Esophagus squamous epithelium (tissue), 5 donors: Measurements from ENCODE around the gene POU2F1. TPM values are rescaled to one million over a fixed set of nuclear protein-coding genes. Genes with fewer than 3 reads are reported as not detected.

Experiments used
- DNase-seq: peaks from one replicate; lab custom pipeline; 2025; lab: John Stamatoyannopoulos, UW
- H3K27ac ChIP-seq, 4 donors: fragments of 200-600 bp; sonication (generic); one replicate each; pipeline ENCODE4 v1.5.1; 2016 to 2019; ENCODE audit warnings: mild to moderate bottlenecking in 1 of 4
- H3K27me3 ChIP-seq, 4 donors: fragments of 200-600 bp; sonication (generic); 1 replicate in 3 of 4; 2 replicates in 1 of 4; pipeline versions ENCODE4 v1.5.1 to v1.6.0; 2017 to 2021; ENCODE audit warnings: antibody characterized with exemption in 1 of 4
- H3K36me3 ChIP-seq, 3 donors: fragments of 200-600 bp; sonication (generic); one replicate each; pipeline ENCODE4 v1.5.1; 2016 to 2019
- H3K4me1 ChIP-seq, 3 donors: fragments of 200-600 bp; sonication (generic); one replicate each; pipeline ENCODE4 v1.5.1; 2017 to 2019
- H3K4me3 ChIP-seq, 4 donors: fragments of 200-600 bp; sonication (generic); 1 replicate in 3 of 4; 2 replicates in 1 of 4; pipeline ENCODE4 v1.5.1; 2016 to 2019; ENCODE audit warnings: mild to moderate bottlenecking in 2 of 4, moderate library complexity in 1 of 4
- H3K9me3 ChIP-seq, 3 donors: fragments of 200-600 bp; sonication (generic); one replicate each; pipeline ENCODE4 v1.5.1; 2016 to 2019
- POLR2A ChIP-seq, 4 donors: fragments of 450-650 bp; IDR thresholded peaks; one replicate each; pipeline ENCODE4 v1.6.1; 2017; ENCODE audit warnings: antibody characterized with exemption in 4 of 4, mild to moderate bottlenecking in 4 of 4, moderate library complexity in 3 of 4
- WGBS, 2 donors: methylation state at CpG; one replicate each; pipeline ENCODE4 v1.1.5; 2018; 5-methylcytosine and 5-hydroxymethylcytosine counted together
- intact Hi-C: fragments of 100-400 bp; cut with DNase I; formaldehyde crosslinking; loops from one replicate; pipeline ENCODE4 v1.15.0; 2022
- total RNA-seq, 4 donors: library from RNA; depleted of rRNA; stranded (reverse); fragments of >200 nt; gene quantifications; one replicate each; pipeline ENCODE4 v1.1.0, GENCODE V29; 2016
- TF ChIP-seq, protein P1 (sequence below), 6 experiments: fragments of 450-650 bp in 4 of 6; fragments of 200-600 bp in 2 of 6; sonication (generic) in 2 of 6; IDR thresholded peaks; one replicate each; pipeline ENCODE4 v1.5.1; 2016 to 2019; ENCODE audit warnings: antibody characterized with exemption in 6 of 6, mild to moderate bottlenecking in 4 of 6, moderate library complexity in 4 of 6
- donor health status: DM: yes; HTN: yes; CAD: no.

The POU2F1 gene
- total RNA-seq, 4 donors from 2014 or later = 7.8 to 10.5 (median 9.2) TPM

GRCh38 chr1:167227934-167228378 is 7.3 kb downstream of the POU2F1 start:
- 83 to 86% methylated on average over 2 of the region's 2 CpGs for WGBS, 2 donors
- no peak overlapping the region for H3K4me3 ChIP-seq
- no peak overlapping the region for H3K27ac ChIP-seq
- H3K27me3 ChIP-seq = no peaks in the 10 kb centered on the region
- DNase-seq = no peak
- TF ChIP-seq, protein P1, sequence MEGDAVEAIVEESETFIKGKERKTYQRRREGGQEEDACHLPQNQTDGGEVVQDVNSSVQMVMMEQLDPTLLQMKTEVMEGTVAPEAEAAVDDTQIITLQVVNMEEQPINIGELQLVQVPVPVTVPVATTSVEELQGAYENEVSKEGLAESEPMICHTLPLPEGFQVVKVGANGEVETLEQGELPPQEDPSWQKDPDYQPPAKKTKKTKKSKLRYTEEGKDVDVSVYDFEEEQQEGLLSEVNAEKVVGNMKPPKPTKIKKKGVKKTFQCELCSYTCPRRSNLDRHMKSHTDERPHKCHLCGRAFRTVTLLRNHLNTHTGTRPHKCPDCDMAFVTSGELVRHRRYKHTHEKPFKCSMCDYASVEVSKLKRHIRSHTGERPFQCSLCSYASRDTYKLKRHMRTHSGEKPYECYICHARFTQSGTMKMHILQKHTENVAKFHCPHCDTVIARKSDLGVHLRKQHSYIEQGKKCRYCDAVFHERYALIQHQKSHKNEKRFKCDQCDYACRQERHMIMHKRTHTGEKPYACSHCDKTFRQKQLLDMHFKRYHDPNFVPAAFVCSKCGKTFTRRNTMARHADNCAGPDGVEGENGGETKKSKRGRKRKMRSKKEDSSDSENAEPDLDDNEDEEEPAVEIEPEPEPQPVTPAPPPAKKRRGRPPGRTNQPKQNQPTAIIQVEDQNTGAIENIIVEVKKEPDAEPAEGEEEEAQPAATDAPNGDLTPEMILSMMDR (IDR thresholded peaks at IDR 0.05) = no peak
- no peak for TF ChIP-seq POLR2A (IDR thresholded peaks at IDR 0.05)
- intact Hi-C loops = no loop called here
- no peaks in the 10 kb centered on the region for H3K36me3 ChIP-seq
- peaks cover 0 to 49% (median 6%) of the 10 kb centered on the region in 3 donors for H3K4me1 ChIP-seq
- no peaks in the 10 kb centered on the region for H3K9me3 ChIP-seq

DNA sequence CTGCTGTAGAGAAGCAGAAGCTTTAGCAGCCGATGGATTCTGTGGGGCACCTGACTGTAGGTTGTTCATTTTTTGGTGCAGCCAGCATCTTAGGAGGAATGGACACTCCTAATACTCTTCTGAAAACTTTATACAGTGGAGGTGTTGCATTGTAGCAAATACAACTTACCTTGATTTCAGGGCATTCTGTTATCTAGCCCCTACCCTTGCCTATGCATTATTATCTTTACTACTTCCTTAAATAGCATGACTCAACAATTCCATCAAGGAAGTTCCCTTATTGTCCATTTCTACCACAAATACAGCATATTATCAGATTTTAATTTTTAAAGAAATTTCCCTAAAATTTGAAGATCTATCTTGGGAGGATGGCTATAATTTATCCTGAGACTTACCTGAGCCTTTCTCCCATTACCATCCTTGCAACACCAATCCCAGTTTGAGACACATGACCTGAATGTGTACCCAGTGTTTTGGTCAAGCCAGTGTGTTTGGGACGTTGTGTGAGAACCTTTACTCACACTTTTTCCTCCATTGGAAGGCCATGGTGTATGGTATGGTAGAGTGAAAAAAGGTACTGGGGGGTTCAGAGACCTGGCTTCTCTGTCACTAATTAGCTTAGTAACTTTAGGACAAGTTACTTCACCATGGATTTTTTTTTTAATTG is 9.2 kb downstream of the POU2F1 start:
- 65 to 75% methylated on average over 2 of the region's 2 CpGs for WGBS, 2 donors
- H3K36me3 ChIP-seq = no peaks in the 10 kb centered on the region
- intact Hi-C loops = no loop called here

GRCh38 chr1:167230437-167230836 is 9.8 kb downstream of the POU2F1 start:
- peaks cover 0 to 44% (median 1%) of the 10 kb centered on the region in 3 donors for H3K4me1 ChIP-seq
- H3K27ac ChIP-seq = no peak overlapping the region
- DNase-seq = no peak
- no peaks in the 10 kb centered on the region for H3K27me3 ChIP-seq
- no peaks in the 10 kb centered on the region for H3K36me3 ChIP-seq
- TF ChIP-seq POLR2A (IDR thresholded peaks at IDR 0.05) = no peak
- TF ChIP-seq, protein P1 (IDR thresholded peaks at IDR 0.05) = no peak
- no peak overlapping the region for H3K4me3 ChIP-seq
- intact Hi-C loops = no loop called here
- H3K9me3 ChIP-seq = no peaks in the 10 kb centered on the region

More for the DNA sequence above, 9.2 kb downstream of the POU2F1 start:
- no peak for DNase-seq
- TF ChIP-seq POLR2A (IDR thresholded peaks at IDR 0.05) = no peak
- TF ChIP-seq, protein P1 (IDR thresholded peaks at IDR 0.05) = no peak
- Histone ChIP-seq H3K9me3 (no peaks in the 10 kb centered on the region), H3K27ac (no peak overlapping the region), H3K27me3 (no peaks in the 10 kb centered on the region), H3K4me1 (peaks cover 0 to 43% (median 0%) of the 10 kb centered on the region in 3 donors), H3K4me3 (no peak overlapping the region)

GRCh38 chr1:167231873-167232450 is 11.3 kb downstream of the POU2F1 start:
- DNase-seq = no peak
- WGBS, 2 donors = 84 to 90% methylated on average over 5 to 6 of the region's 6 CpGs
- no peaks in the 10 kb centered on the region for H3K27me3 ChIP-seq
- TF ChIP-seq, protein P1 (IDR thresholded peaks at IDR 0.05) = no peak
- no peak for TF ChIP-seq POLR2A (IDR thresholded peaks at IDR 0.05)
- H3K27ac ChIP-seq = no peak overlapping the region
- no peaks in the 10 kb centered on the region for H3K9me3 ChIP-seq
- intact Hi-C loops = no loop called here
- peaks cover 0 to 39% (median 4%) of the 10 kb centered on the region in 3 donors for H3K4me1 ChIP-seq
- H3K36me3 ChIP-seq = no peaks in the 10 kb centered on the region
- H3K4me3 ChIP-seq = no peak overlapping the region

DNA sequence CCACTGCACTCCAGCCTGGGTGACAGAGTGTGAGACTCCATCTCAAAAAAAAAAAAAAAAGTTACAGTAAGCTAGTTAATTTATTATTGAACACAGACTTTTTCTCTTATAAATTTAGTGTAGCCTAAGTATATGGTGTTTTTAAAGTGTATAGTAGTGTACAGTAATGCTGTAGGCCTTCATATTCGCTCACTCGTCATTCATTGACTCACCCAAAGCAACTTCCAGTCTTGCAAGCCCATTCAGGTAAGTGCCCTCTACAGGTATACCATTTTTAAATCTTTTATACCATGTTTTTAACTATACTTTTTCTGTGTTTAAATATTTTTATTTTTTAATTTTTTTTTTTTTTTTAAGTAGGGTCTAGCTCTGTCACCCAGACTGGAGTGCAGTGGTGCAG is 12.1 kb downstream of the POU2F1 start:
- peaks cover 0 to 30% (median 4%) of the 10 kb centered on the region in 3 donors for H3K4me1 ChIP-seq
- H3K36me3 ChIP-seq = no peaks in the 10 kb centered on the region
- intact Hi-C loops = no loop called here
- no peak overlapping the region for H3K4me3 ChIP-seq
- 89 to 91% methylated on average over 2 of the region's 2 CpGs for WGBS, 2 donors
- no peak for TF ChIP-seq POLR2A (IDR thresholded peaks at IDR 0.05)
- TF ChIP-seq, protein P1 (IDR thresholded peaks at IDR 0.05) = no peak
- no peak overlapping the region for H3K27ac ChIP-seq
- no peaks in the 10 kb centered on the region for H3K9me3 ChIP-seq
- DNase-seq = no peak
- no peaks in the 10 kb centered on the region for H3K27me3 ChIP-seq
